A673 (cell line): Measurements from ENCODE around the gene NDUFB6. TPM values are rescaled to one million over a fixed set of nuclear protein-coding genes. Genes with fewer than 3 reads are reported as not detected.

Experiments used
- BruUV-seq: library from RNA; stranded (reverse); fragments of 400-500 nt; replicated peaks from 2 replicates; lab custom pipeline; 2021; lab: Mats Ljungman, UMichigan
- CTCF ChIA-PET: fragments of 300-600 bp; sonication (Branson Sonifier 250); formaldehyde crosslinking; loops from one replicate; lab custom pipeline; 2022; ENCODE audit warnings: antibody characterized with exemption; lab: Charles Lee
- POLR2A ChIA-PET: fragments of 300-600 bp; sonication (Branson Sonifier 250); formaldehyde crosslinking; loops from one replicate; lab custom pipeline; 2022; ENCODE audit warnings: antibody characterized with exemption; ENCODE audit not compliant: low non-redundant PET; lab: Charles Lee
- DNase-seq: peaks from one replicate; pipeline ENCODE4 v3.0.0-alpha.2; 2015; ENCODE audit warnings: low spot score
- H3K27ac ChIP-seq: fragments of 200-600 bp; sonication (generic); 2 replicates; pipeline ENCODE4 v1.5.1; 2016; ENCODE audit warnings: mixed run types, low read depth, mild to moderate bottlenecking, mixed read lengths, antibody characterized with exemption, low read length; ENCODE audit not compliant: poor library complexity, severe bottlenecking
- H3K27me3 ChIP-seq: fragments of 200-600 bp; sonication (generic); replicated peaks from 2 replicates; pipeline ENCODE4 v1.6.1; 2017; ENCODE audit warnings: mixed run types, low read depth, mild to moderate bottlenecking, mixed read lengths, antibody characterized with exemption, low read length; ENCODE audit not compliant: insufficient read depth, poor library complexity
- H3K36me3 ChIP-seq: fragments of 200-600 bp; sonication (generic); 2 replicates; pipeline ENCODE4 v1.6.1; 2016; ENCODE audit warnings: mixed run types, mild to moderate bottlenecking, mixed read lengths, antibody characterized with exemption, low read length; ENCODE audit not compliant: insufficient read depth, poor library complexity, severe bottlenecking
- H3K4me1 ChIP-seq: fragments of 200-600 bp; sonication (generic); 2 replicates; pipeline ENCODE4 v1.6.1; 2017; ENCODE audit warnings: mixed run types, mild to moderate bottlenecking, mixed read lengths, antibody characterized with exemption, low read length; ENCODE audit not compliant: insufficient read depth, poor library complexity, severe bottlenecking
- H3K4me3 ChIP-seq: fragments of 200-600 bp; sonication (generic); 2 replicates; pipeline ENCODE4 v1.5.1; 2016; ENCODE audit warnings: low read depth, mixed run types, mild to moderate bottlenecking, mixed read lengths, low read length; ENCODE audit not compliant: poor library complexity, severe bottlenecking
- H3K9me3 ChIP-seq: fragments of 200-600 bp; sonication (generic); 2 replicates; pipeline ENCODE4 v1.6.1; 2016; ENCODE audit warnings: mixed run types, low read depth, mild to moderate bottlenecking, mixed read lengths, antibody characterized with exemption, low read length; ENCODE audit not compliant: poor library complexity, severe bottlenecking
- CTCF ChIP-seq: fragments of 300-800, 200-600 bp; sonication (generic); conservative IDR thresholded peaks from 2 replicates; pipeline ENCODE4 v1.5.1; 2017; ENCODE audit warnings: low read depth, mild to moderate bottlenecking, antibody characterized with exemption, low read length, moderate library complexity, mixed read lengths
- EZH2 ChIP-seq: fragments of 200-600 bp; sonication (generic); IDR thresholded peaks from 2 replicates; pipeline ENCODE4 v1.6.1; 2017; ENCODE audit warnings: borderline replicate concordance, low read depth, mild to moderate bottlenecking, mixed read lengths, antibody characterized with exemption, low read length; ENCODE audit not compliant: poor library complexity, severe bottlenecking
- intact Hi-C: fragments of 100-400 bp; cut with micrococcal nuclease; formaldehyde crosslinking; loops from one replicate; pipeline ENCODE4 v1.10.0; 2022; ENCODE audit not compliant: unreplicated experiment
- total RNA-seq: library from RNA; stranded (reverse); gene quantifications from 2 replicates; pipeline ENCODE4 v1.2.3, GENCODE V29; 2021

Gene NDUFB6
- total RNA-seq, 1 experiment from 2014 or later, result 82.6 TPM

DNA sequence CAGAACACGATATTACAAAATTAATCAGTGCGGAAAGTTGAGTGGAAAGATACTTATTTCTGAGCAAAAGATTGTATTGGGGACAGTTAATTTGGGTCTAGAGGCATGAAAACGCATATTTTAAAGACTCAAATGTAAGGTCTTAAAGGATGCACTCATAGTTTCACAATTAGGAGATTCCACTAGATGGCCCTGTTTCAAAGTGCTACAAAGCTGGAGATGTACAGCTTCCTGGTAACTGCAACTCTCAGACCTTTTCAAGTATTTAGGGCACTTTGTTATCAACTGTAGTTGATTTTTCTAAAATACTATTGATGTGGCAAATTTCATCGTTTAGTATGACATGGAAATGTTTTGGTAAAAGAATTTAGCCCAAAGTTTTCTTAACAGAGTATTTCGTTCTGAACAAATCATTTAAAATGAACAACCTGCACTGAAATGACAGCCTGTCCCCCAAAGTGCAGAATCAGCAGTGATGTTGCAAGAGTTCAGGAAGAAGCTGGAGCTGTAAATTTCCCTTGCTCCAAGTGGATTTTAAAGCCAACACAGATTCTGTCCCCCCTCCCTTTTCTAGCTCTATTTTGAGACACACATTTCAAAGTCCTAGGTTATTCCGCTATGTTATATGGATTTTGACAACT, 16.2 kb upstream of the NDUFB6 start:
- H3K27me3 ChIP-seq, result no peaks in the 10 kb centered on the region
- TF ChIP-seq EZH2 (no peak), CTCF (peak; percentile 67)
- ChIA-PET CTCF (interaction anchor here (0.6 to 2.9 kb wide), 2 partner anchors 55 to 379 kb away, joined by 3 to 26 read pairs; no protein-coding TSS in a partner anchor), POLR2A (interaction anchor here (0.8 kb wide), 1 partner anchor 11 kb away, joined by 5 read pairs; no protein-coding TSS in a partner anchor)
- H3K9me3 ChIP-seq, result no peaks in the 10 kb centered on the region
- no peaks in the 10 kb centered on the region for H3K4me1 ChIP-seq
- DNase-seq, result peak; percentile 62
- BruUV-seq, result no TSS peak
- no peak overlapping the region for H3K4me3 ChIP-seq
- intact Hi-C loops, result loop anchor here (1.0 to 10.0 kb wide), 3 partner anchors 113 to 636 kb away; no protein-coding TSS in a partner anchor
- no peaks in the 10 kb centered on the region for H3K36me3 ChIP-seq
- no peak overlapping the region for H3K27ac ChIP-seq

GRCh38 chr9:32587901-32588300, 14.9 kb upstream of the NDUFB6 start:
- no peaks in the 10 kb centered on the region for H3K27me3 ChIP-seq
- ChIA-PET CTCF (interaction anchor here (2.9 kb wide), 1 partner anchor 380 kb away, joined by 26 read pairs; no protein-coding TSS in a partner anchor), POLR2A (no interaction called here)
- no peak overlapping the region for H3K4me3 ChIP-seq
- no peaks in the 10 kb centered on the region for H3K4me1 ChIP-seq
- TF ChIP-seq CTCF, result no peak
- no peak for TF ChIP-seq EZH2
- H3K9me3 ChIP-seq, result no peaks in the 10 kb centered on the region
- intact Hi-C loops, result loop anchor here (5.0 to 10.0 kb wide), 2 partner anchors 114 to 637 kb away; no protein-coding TSS in a partner anchor
- no peaks in the 10 kb centered on the region for H3K36me3 ChIP-seq
- no peak for DNase-seq
- BruUV-seq, result no TSS peak
- no peak overlapping the region for H3K27ac ChIP-seq

GRCh38 chr9:32584784-32585183, 11.8 kb upstream of the NDUFB6 start:
- no TSS peak for BruUV-seq
- Histone ChIP-seq H3K4me3 (no peak overlapping the region), H3K27ac (no peak overlapping the region), H3K9me3 (no peaks in the 10 kb centered on the region), H3K27me3 (no peaks in the 10 kb centered on the region), H3K4me1 (no peaks in the 10 kb centered on the region), H3K36me3 (no peaks in the 10 kb centered on the region)
- POLR2A ChIA-PET, result no interaction called here
- CTCF ChIA-PET, result interaction anchor here (1.7 kb wide), 1 partner anchor 206 kb away, joined by 4 read pairs; no protein-coding TSS in a partner anchor
- TF ChIP-seq CTCF, result no peak
- TF ChIP-seq EZH2, result no peak
- intact Hi-C loops, result loop anchor here (5.0 to 10.0 kb wide), 2 partner anchors 118 to 640 kb away; no protein-coding TSS in a partner anchor
- peak; percentile 65 for DNase-seq
